HG02571 (cell line): ENCODE measurements around the gene GDA.
A peak's percentile ranks its signal among the peaks of the same experiment; 100 is the strongest.
"Not testable (repeated sequence)": the region's sequence is repeated elsewhere in the genome, so short reads cannot be mapped to it uniquely, and the experiment has no call there.

ENCODE experiments used
- ATAC-seq: cut with Tn5 transposase; IDR thresholded peaks from one replicate; pipeline ENCODE4 v1.9.1; 2021; ENCODE audit warnings: mild to moderate bottlenecking, moderate library complexity; ENCODE audit not compliant: unreplicated experiment

The GDA gene

DNA sequence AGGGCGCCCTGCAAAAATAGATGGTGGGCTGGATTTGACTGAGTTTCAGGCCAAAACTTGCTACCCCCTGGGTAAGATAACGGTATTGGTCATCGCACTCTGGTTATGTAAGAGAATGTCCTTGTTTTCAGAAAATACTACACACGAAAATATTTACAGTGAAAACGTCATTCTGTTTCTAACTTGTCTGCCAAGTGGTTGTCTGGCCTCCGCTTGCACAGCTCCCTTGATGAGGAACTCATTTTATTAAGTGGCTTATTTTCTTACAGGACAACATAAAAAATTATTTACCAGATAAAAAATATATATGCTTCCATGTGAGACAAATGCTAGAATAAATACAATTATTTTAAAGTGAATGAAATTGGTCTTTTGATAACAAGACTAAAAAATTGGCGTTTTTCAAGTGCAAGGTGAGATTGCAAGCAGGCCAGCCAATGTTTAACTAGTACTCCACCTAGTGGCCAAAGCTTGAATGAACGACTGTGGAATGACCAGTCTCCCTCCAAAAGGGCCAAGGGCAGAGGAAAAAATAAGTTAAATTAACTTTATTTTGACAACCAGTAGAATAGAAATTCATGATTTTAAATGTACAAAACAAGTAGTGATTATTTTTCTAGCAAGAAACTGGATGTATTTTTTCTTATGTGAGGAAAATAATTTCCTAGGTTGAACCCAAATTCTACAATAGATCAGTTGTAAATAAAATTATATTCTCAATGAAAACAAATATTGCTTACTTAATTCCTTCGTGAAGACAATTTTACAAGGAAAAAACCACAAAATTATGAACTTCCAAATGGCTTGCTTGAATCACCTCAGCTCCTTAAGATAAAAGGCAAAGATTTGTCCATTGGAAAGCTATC is 122.6 kb downstream of the GDA start:
- no peak for ATAC-seq

DNA sequence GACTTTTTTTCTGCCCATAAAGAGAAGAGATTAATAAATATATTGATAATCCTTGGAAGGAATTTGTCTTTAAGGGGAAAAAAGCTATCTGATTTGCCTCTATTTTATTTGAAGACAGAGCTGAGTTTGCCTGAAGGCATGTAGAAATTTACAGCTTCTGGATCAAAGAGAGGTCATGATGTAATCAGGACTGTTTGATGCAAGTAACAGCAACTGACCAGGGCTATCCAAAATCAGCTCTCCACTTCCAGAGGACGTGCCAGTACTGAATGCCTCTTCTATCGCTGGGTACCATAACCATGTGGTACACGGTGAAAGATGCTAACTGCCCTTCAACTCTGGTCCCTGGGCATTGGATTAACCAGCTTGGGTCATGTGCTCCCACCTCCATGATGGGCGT is 125.2 kb downstream of the GDA start:
- no peak for ATAC-seq

DNA sequence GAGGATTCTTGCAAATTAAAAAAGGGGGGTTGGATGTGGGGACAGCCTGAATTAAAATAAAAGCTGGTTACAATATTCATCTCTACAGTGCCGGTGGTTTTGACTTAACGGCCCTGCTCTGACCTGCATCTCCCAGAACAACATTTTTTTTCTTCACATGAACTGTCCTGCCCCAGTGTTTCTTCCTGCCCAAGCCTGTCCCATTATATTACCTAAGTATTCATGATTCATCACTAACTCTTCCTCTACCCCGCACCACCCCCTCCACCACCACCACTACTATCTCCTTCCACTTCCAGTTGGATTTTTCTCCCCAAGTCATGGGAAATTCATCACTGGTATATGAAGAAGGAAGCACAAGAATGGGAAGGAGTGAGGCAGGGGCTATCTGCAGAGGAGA is 125.7 kb downstream of the GDA start:
- no peak for ATAC-seq

DNA sequence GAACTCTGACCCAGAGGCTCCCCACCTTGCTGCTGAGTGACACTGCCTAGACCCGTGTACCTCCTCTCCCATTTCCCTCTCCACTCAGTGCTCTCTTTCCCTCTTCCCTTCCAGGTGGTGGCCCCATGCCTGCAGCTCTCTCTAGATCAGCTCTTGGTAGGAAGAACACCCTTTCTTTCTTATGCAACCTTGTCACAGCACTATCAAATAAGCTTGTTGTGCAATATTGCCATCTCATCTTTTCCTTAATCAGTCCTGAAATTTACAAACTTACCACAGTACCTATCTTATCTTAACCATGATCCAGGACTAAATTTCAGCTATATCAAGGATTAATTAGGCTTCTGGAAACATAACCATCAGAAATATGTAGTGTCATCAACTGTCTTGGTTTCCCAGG is 127.2 kb downstream of the GDA start:
- no peak for ATAC-seq

DNA sequence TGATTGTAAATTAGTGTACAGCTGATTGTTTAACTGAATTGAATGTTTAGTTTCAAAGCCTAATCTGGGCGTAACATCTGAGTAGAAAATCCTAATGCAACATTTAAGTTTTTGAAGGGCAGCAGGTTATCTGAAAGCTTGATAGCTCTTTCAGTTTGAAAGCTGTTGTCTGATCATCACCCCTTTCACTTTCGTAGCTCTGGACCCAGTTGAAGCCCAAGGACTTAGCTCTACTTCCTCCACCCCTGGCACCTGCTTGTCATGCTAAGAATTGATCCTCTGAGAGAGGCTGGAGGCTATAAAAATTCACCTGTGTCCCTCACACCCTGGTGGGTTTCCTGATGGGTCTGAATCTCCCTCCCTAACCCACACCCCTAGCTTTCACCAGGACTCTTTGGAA is 129.7 kb downstream of the GDA start:
- peak; percentile 74 for ATAC-seq

DNA sequence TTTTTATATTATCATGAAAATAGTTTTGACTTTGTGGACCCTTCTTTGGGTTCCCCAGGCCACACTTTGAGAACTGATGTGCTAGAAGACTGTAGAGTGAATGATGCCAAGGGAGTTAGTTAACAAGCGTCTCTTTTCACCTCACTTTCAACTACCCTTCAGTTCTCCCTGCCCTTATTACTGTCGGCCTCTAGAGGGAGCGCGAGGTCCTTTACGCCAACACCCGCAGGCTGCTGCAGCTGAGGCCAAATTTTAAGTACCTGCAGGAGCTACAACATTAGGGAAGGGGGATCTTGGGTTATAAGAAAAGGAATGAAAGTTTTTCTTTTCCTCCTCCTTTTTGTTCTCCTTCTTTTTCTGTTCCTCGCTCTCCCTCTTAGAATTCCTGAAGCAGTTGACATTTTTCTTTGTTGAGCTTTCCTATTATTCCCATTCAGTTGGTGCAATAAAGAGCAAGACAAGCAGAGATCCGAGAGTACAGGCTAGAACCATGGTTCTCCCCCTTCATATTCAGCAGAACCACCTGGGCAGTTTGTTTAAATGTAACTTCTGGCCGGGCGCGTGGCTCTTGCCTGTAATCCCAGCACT is 131.8 kb downstream of the GDA start:
- ATAC-seq = peak; percentile 83

DNA sequence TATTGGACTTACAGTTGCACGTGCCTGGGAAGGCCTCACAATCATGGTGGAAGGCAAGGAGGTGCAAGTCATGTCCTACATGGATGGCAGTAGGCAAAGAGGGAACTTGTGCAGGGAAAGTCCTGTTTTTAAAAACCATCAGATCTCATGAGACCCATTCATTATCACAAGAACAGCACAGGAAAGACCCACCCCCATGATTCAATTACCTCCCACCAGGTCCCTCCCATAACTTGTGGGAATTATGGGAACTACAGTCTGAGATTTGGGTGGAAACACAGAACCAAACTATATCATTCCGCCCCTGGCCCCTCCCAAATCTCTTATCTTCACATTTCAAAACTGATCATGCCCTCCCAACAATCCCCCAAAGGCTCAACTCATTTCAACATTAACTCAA is 140.2 kb downstream of the GDA start:
- no peak for ATAC-seq

DNA sequence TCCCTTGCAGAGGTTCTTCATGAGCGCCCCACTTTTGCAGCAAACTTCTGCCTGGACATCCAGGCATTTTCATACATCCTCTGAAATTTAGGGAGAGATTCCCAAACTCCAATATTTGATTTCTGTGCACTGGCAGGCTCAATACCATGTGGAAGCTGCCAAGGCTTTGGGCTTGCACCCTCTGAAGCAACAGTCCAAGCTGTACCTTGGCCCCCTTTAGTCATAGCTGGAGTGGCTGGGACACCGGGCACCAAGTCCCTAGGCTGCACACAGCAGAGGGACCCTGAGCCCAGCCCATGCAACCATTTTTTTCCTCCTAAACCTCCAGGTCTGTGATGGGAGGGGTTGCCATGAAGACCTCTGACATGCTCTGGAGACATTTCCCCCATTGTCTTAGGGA is 141.1 kb downstream of the GDA start:
- no peak for ATAC-seq

DNA sequence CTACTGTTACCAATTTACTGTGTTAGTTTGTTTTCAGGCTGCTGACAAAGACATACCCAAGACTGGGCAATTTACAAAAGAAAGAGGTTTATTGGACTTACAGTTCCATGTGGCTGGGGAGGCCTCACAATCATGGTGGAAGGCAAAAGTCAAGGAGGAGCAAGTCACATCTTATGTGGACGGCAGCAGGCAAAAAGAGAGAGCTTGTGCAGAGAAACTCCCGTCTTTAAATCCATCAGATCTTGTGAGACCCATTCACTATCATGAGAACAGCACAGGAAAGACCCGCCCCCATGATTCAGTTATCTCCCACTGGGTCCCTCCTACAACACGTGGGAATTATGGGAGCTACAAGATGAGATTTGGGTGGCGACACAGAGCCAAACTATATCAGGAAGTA is 142.3 kb downstream of the GDA start:
- ATAC-seq = not testable (repeated sequence)

DNA sequence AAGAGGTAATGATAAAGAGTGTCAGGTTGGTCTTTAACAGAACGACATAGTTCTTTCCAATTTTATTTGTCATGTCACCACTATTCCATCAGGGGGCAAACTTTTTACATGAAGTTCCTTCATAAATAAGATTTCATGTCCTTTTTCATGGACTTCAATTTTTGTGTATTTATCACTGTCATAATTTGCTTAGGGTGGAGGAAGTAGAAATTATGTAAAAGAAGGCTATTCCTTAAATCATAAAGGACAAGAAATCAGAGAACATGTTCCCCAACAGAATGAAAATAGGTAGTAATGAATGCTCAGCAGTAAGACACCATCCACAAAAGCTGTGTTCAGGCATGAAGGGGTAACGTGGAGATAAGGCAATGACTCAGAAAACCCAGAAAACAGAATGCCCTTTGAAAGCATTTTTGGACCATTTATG is 143.0 kb downstream of the GDA start:
- no peak for ATAC-seq

DNA sequence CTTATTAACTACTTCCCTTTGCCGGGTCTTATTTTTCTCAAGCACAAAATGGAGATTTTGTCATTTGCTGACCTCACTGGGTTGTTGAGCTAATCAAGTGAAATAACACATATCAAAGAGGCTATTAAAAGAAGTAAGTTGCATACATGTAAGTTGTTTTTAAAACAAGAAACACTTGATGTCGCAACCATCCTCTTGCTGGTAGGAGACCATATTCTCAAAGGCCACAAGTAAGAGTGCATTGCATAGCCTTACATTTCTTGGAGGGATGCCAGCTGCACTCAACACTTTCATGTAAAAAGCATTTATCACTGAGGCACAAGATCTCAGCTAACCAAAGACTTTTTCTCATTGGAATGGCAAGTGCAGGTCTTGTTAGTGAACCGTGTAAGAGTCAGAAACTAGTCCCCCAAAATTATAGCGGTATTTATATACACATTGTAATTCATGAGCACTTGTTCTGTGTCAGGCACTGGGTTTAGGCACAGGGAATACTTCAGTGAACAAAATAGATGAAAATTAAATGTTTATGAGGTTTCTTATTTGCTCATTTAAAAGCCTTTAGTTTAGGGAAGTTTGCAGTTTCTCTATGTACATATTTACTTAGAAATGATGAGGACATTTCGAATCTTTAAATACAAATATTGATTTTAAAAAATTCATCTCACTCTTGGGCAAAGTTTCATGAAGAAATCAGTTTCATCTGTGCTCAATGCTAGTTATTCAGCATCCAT is 143.8 kb downstream of the GDA start:
- no peak for ATAC-seq

DNA sequence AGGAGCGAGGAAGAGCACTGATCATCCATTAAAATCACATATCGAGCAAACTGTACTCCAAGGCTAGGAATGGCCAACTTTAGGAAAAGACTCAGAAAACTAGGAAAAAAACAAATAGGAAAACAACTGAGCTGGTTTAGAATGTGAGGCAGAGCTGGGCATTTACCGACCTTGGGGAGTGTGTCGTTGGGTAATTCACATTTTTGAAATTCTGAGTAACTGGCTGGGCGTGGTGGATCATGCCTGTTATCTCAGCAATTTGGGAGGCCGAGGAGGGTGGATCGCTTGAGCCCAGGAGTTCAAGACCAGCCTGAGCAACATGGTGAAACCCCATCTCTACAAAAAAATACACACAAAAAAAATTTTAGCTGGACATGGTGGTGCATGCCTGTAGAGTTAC is 145.7 kb downstream of the GDA start:
- no peak for ATAC-seq

DNA sequence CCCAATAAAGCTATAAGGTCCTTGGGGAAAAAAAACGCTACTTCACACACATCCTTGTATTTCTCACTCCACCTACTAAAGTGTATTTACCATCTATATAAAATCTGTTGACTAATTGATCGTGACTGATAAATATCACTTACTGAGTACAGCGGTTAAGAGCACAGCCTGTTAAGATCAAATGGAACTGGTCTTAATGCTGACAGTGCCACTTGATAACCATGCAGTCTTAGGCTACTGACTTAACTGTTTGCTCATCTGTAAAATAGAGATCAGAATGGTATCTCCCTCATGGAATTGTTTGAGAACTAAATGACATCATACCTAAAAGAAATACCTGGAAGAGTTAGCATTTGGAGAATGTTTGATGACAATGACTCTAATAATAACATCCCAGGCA is 148.3 kb downstream of the GDA start:
- ATAC-seq = no peak

DNA sequence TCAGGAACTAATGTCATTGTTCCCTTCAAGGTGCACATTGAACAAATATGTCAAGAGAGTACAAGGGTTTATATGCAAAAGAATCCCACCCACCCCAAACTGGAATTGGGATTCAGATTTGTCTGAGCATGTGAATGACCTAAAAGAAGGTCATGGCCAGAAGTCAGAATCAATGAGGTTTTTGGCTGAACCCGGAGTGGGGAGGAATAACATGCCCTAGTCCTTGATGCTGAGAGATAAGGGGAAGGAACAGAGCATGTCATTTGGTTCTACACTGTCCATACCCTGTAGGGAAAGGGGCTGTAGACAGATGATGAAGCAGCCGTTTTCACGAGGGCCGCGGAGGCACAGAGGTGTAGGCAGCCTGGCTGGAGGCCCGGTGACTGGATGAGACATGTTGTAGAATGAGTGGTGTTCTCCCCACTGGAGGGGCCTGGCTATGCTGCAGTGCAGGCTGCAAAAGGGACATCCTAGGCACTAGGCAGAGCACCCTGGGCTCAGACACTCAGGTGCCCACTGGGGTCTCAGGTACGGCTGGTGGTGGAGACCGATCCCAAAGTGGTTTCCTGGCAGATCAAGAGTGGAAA is 149.9 kb downstream of the GDA start:
- no peak for ATAC-seq

DNA sequence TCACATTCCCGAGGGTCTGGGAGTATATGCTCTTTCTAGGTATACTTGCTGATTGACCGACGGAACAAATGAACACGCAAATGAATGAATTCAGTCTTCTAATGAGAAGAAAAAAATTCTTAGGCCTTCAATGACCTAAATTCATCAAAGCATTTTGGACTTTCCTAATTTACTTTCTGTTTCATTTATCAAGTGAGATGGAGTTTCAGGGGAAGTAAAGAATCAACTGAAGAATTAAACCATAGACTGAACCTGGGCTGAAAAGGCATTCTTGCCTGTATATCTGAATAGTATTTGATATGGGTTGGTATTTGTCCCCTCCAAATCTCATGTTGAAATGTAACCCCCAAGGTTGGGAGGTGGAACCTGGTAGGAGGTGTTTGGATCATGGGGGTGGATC is 151.6 kb downstream of the GDA start:
- ATAC-seq = no peak
